HG03354 (cell line): ENCODE data around the gene LRRC39.
A peak's percentile ranks its signal among the peaks of the same experiment; 100 is the strongest.
"Not testable (repeated sequence)": the region's sequence is repeated elsewhere in the genome, so short reads cannot be mapped to it uniquely, and the experiment has no call there.

Source experiments
- ATAC-seq: cut with Tn5 transposase; IDR thresholded peaks from one replicate; pipeline ENCODE4 v1.9.1; 2021; ENCODE audit warnings: mild to moderate bottlenecking; ENCODE audit not compliant: unreplicated experiment, poor library complexity, severe bottlenecking

Gene LRRC39

GRCh38 chr1:100178091-100178490, at the start of gene LRRC39:
TSS of gene LRRC39 (minus strand) at chr1:100178256. CDS start at chr1:100168516, 9,740 bp downstream.
- ATAC-seq: no peak

GRCh38 chr1:100222428-100222827, 44.4 kb upstream of the LRRC39 start:
- ATAC-seq: no peak

GRCh38 chr1:100219883-100220282, 41.8 kb upstream of the LRRC39 start:
- ATAC-seq: no peak

- ATAC-seq: no peak
These were observed 41.4 kb upstream of the LRRC39 start for GRCh38 chr1:100219457-100219856.

- no peak for ATAC-seq
These were observed 39.8 kb upstream of the LRRC39 start for GRCh38 chr1:100217834-100218233.

GRCh38 chr1:100215101-100215500, 37.0 kb upstream of the LRRC39 start:
- ATAC-seq: no peak

- ATAC-seq: no peak
These were observed 35.1 kb upstream of the LRRC39 start for GRCh38 chr1:100213141-100213540.

GRCh38 chr1:100206301-100206700, 28.2 kb upstream of the LRRC39 start:
- no peak for ATAC-seq

- not testable (repeated sequence) for ATAC-seq
These were observed 27.5 kb upstream of the LRRC39 start for GRCh38 chr1:100205593-100205992.

- not testable (repeated sequence) for ATAC-seq
These were observed 27.0 kb upstream of the LRRC39 start for GRCh38 chr1:100205103-100205502.

GRCh38 chr1:100202703-100203102, 24.6 kb upstream of the LRRC39 start:
- not testable (repeated sequence) for ATAC-seq

GRCh38 chr1:100200060-100200459, 22.0 kb upstream of the LRRC39 start:
- ATAC-seq: not testable (repeated sequence)

GRCh38 chr1:100198596-100198995, 20.5 kb upstream of the LRRC39 start:
- ATAC-seq: no peak

GRCh38 chr1:100188617-100189016, 10.6 kb upstream of the LRRC39 start:
- peak; percentile 51 for ATAC-seq

- no peak for ATAC-seq
These were observed 9.9 kb upstream of the LRRC39 start for GRCh38 chr1:100187912-100188311.

GRCh38 chr1:100184536-100184935, 6.5 kb upstream of the LRRC39 start:
- ATAC-seq: peak; percentile 82

GRCh38 chr1:100183370-100183769, 5.3 kb upstream of the LRRC39 start:
- ATAC-seq: no peak

- ATAC-seq: no peak
These were observed 588 bp downstream of the LRRC39 start for GRCh38 chr1:100177295-100178041.

GRCh38 chr1:100168051-100168450, 10.0 kb downstream of the LRRC39 start:
- no peak for ATAC-seq

- ATAC-seq: no peak
These were observed 13.4 kb downstream of the LRRC39 start for GRCh38 chr1:100164702-100165101.

GRCh38 chr1:100164216-100164615, 13.8 kb downstream of the LRRC39 start:
- ATAC-seq: no peak

- no peak for ATAC-seq
These were observed 15.2 kb downstream of the LRRC39 start for GRCh38 chr1:100162881-100163280.
